Breast epithelium (tissue), 3 donors: ENCODE measurements around the gene FGF4.

ENCODE experiments used
- CTCF ChIP-seq, 3 donors: fragments of 450-650 bp; IDR thresholded peaks; one replicate each; pipeline ENCODE4 v1.5.1; 2016 to 2017; ENCODE audit warnings: antibody characterized with exemption in 3 of 3, mild to moderate bottlenecking in 3 of 3, moderate library complexity in 3 of 3
- POLR2A ChIP-seq: fragments of 450-650 bp; IDR thresholded peaks from one replicate; pipeline ENCODE4 v1.6.1; 2016; ENCODE audit warnings: antibody characterized with exemption, mild to moderate bottlenecking, moderate library complexity

DNA sequence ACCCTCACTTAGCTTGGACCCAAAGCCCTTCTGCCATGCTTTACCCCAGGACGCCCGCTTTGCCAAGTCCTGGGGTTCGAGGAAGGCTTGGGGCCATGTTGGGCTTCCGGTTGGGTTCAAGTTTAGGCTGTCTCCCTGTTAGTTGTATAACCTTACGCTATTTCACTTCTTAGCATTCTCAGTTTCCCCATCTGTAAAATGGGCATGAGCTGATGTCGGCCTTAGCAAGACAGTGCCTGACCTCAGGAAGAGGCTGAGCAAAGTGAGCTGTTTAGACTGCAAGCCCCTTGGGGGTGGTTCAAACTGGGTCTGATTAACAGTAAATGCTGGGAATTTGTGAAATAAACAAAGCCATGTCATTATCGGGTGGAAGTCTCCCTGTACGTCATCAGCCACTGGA, 3.2 kb upstream of the FGF4 start:
- TF ChIP-seq CTCF (IDR thresholded peaks at IDR 0.05) (no peak), POLR2A (no peak)
